SK-N-MC (cell line): ENCODE data around the gene PRAMEF11.

Source experiments
- EZH2 ChIP-seq: fragments of 200-600 bp; sonication (generic); IDR thresholded peaks from one replicate; pipeline ENCODE4 v1.6.1; 2017; ENCODE audit warnings: antibody characterized with exemption
- FOXP2 ChIP-seq: optimal IDR thresholded peaks from 2 replicates; pipeline ENCODE3; 2011; ENCODE audit warnings: mild to moderate bottlenecking, moderate library complexity; ENCODE audit not compliant: insufficient read depth; ENCODE audit errors: extremely low read length, control extremely low read depth
- POLR2AphosphoS5 ChIP-seq: IDR thresholded peaks from 2 replicates; pipeline ENCODE4 v1.6.1; 2012; ENCODE audit warnings: mild to moderate bottlenecking, low read depth, low read length, borderline replicate concordance

DNA sequence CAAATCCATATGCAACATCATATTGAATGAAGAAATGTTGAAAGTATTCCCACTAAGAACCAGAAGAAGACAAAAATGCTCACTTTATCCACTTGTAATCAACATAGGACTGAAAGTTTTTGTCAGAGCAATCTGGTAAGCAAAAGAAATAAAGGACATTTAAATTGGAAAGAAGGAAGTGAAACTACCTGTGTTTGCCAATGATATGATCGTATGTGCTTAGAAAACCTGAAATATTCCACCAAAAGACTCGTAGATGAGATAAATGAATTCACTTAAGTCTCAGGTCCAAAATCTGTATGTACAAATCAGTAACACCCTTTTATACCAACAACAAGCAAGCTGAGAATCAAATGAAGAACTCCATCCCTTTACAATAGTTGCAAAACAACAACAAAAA, 31.5 kb downstream of the PRAMEF11 start:
- TF ChIP-seq POLR2AphosphoS5 (no peak), EZH2 (no peak), FOXP2 (no peak)
